ENCODE data around the gene MZF1. TPM values are rescaled to one million over a fixed set of nuclear protein-coding genes. Genes with fewer than 3 reads are reported as not detected.

Gene MZF1
- total and polyA plus RNA-seq, 4 donors = 4.9 to 21.1 (median 8.8) TPM

DNA sequence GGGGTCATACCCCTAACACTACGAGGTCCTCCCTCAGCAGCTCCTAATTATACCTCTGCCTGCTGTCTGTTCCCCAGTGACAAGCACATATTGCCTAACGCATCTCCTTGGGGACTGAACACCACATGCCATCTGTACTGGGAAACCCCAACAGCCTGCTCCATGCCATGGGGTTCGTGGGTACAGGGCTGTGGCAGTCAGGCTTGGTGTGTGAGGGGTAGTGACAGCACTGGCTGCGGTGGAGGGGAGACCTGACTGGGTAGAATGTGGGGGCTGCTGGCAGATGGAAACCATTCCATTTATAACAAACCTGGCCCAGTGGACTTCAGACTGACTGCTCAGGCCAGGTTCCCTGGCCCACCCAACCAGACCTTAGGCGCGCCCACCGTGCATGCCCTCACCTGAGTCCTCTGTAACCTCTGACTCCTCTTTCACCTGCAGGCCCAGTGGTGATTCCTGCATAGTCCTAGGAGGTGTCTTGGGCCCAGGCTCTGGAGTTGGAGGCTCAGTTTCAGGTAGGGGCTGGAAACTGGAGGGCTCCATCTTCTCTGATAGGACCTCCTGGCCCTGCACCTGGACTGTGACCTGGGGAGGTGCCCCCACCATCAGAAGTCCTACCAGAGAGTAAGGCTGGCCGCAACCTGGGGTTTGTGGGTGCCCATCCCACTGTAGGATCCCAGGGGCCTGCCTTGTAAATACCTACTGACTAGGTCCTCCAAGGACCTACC is 3.0 kb downstream of the MZF1 start:
- 94% methylated on average over 8 of the region's 8 CpGs for WGBS
- H3K27me3 ChIP-seq (ENCODE audit: control insufficient read depth in 4 of 4, insufficient read depth in 4 of 4, low read length in 3 of 4) = no peaks in the 10 kb centered on the region
- H3K36me3 ChIP-seq (ENCODE audit: control insufficient read depth in 4 of 4, insufficient read depth in 3 of 4, low read depth in 1 of 4, low read length in 3 of 4) = peaks cover 2 to 18% (median 7%) of the 10 kb centered on the region in 4 donors
- no peak for TF ChIP-seq RXRA (IDR thresholded peaks at IDR 0.05)
- TF ChIP-seq, protein P1, sequence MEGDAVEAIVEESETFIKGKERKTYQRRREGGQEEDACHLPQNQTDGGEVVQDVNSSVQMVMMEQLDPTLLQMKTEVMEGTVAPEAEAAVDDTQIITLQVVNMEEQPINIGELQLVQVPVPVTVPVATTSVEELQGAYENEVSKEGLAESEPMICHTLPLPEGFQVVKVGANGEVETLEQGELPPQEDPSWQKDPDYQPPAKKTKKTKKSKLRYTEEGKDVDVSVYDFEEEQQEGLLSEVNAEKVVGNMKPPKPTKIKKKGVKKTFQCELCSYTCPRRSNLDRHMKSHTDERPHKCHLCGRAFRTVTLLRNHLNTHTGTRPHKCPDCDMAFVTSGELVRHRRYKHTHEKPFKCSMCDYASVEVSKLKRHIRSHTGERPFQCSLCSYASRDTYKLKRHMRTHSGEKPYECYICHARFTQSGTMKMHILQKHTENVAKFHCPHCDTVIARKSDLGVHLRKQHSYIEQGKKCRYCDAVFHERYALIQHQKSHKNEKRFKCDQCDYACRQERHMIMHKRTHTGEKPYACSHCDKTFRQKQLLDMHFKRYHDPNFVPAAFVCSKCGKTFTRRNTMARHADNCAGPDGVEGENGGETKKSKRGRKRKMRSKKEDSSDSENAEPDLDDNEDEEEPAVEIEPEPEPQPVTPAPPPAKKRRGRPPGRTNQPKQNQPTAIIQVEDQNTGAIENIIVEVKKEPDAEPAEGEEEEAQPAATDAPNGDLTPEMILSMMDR (IDR thresholded peaks at IDR 0.05; ENCODE audit: low read depth, low read length, missing input control) = no peak
- no peak for TF ChIP-seq HNF4A (conservative IDR thresholded peaks at IDR 0.05)
- TF ChIP-seq YY1 (IDR thresholded peaks at IDR 0.05) = no peak
- no peak for TF ChIP-seq GABPA (IDR thresholded peaks at IDR 0.05 in 1 of 2, conservative IDR thresholded peaks at IDR 0.05 in 1 of 2)
- no peak for TF ChIP-seq FOXA1 (IDR thresholded peaks at IDR 0.05)
- TF ChIP-seq TAF1 (conservative IDR thresholded peaks at IDR 0.05) = no peak
- no peak for TF ChIP-seq HNF4G (IDR thresholded peaks at IDR 0.05)
- TF ChIP-seq MAX (IDR thresholded peaks at IDR 0.05) = no peak
- TF ChIP-seq, protein P2, sequence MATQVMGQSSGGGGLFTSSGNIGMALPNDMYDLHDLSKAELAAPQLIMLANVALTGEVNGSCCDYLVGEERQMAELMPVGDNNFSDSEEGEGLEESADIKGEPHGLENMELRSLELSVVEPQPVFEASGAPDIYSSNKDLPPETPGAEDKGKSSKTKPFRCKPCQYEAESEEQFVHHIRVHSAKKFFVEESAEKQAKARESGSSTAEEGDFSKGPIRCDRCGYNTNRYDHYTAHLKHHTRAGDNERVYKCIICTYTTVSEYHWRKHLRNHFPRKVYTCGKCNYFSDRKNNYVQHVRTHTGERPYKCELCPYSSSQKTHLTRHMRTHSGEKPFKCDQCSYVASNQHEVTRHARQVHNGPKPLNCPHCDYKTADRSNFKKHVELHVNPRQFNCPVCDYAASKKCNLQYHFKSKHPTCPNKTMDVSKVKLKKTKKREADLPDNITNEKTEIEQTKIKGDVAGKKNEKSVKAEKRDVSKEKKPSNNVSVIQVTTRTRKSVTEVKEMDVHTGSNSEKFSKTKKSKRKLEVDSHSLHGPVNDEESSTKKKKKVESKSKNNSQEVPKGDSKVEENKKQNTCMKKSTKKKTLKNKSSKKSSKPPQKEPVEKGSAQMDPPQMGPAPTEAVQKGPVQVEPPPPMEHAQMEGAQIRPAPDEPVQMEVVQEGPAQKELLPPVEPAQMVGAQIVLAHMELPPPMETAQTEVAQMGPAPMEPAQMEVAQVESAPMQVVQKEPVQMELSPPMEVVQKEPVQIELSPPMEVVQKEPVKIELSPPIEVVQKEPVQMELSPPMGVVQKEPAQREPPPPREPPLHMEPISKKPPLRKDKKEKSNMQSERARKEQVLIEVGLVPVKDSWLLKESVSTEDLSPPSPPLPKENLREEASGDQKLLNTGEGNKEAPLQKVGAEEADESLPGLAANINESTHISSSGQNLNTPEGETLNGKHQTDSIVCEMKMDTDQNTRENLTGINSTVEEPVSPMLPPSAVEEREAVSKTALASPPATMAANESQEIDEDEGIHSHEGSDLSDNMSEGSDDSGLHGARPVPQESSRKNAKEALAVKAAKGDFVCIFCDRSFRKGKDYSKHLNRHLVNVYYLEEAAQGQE (IDR thresholded peaks at IDR 0.05) = no peak
- no peak for TF ChIP-seq ZBTB33 (IDR thresholded peaks at IDR 0.05)
- TF ChIP-seq, protein P3, sequence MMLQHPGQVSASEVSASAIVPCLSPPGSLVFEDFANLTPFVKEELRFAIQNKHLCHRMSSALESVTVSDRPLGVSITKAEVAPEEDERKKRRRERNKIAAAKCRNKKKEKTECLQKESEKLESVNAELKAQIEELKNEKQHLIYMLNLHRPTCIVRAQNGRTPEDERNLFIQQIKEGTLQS (IDR thresholded peaks at IDR 0.05) = no peak
- TF ChIP-seq RAD21 (IDR thresholded peaks at IDR 0.05) = no peak
- TF ChIP-seq FOXA2 (IDR thresholded peaks at IDR 0.05) = no peak
- no peak for TF ChIP-seq JUND (IDR thresholded peaks at IDR 0.05)
- no peak overlapping the region for H3K9ac ChIP-seq (ENCODE audit: low read depth in 1 of 2, low read length in 2 of 2)
- no peak overlapping the region for H3K4me3 ChIP-seq (ENCODE audit: low read depth in 1 of 3, low read length in 3 of 3)
- no peak for DNase-seq (ENCODE audit: low spot score)
- H3K9me3 ChIP-seq (ENCODE audit: control insufficient read depth in 4 of 4, low read length in 3 of 4) = no peaks in the 10 kb centered on the region
- H3K27ac ChIP-seq (ENCODE audit: low read depth in 1 of 2, low read length in 2 of 2) = no peak overlapping the region
- H3K4me1 ChIP-seq (ENCODE audit: control insufficient read depth in 4 of 4, insufficient read depth in 4 of 4, low read length in 3 of 4) = peaks cover 4 to 17% (median 13%) of the 10 kb centered on the region in 4 donors
